Ovary (tissue), 9 donors: ENCODE measurements around the gene BRD7. TPM values are rescaled to one million over a fixed set of nuclear protein-coding genes. Genes with fewer than 3 reads are reported as not detected.

Experiments
- DNase-seq, 5 donors: peaks; one replicate each; pipeline ENCODE4 v3.0.0-alpha.2; 2019 to 2020
- H3K27ac ChIP-seq, 2 donors: fragments of 200-600 bp; one replicate each; pipeline versions ENCODE4 v1.5.1 to v1.8.0; 2019 to 2022
- H3K27me3 ChIP-seq: fragments of 200-600 bp; one replicate; pipeline ENCODE4 v1.8.0; 2022
- H3K36me3 ChIP-seq: fragments of 200-600 bp; sonication (generic); one replicate; pipeline ENCODE4 v1.5.1; 2019
- H3K4me1 ChIP-seq: one replicate; pipeline ENCODE4 v1.8.1; 2013; ENCODE audit warnings: mild to moderate bottlenecking, moderate library complexity; ENCODE audit not compliant: insufficient read depth
- H3K4me3 ChIP-seq: fragments of 200-600 bp; sonication (generic); one replicate; pipeline ENCODE4 v1.5.1; 2017
- H3K9me3 ChIP-seq, 2 donors: fragments of 200-600 bp in 1 of 2; sonication (generic) in 1 of 2; one replicate each; pipeline versions ENCODE4 v1.5.1 to v1.8.1; 2013 to 2019; ENCODE audit warnings: mild to moderate bottlenecking in 1 of 2, moderate library complexity in 1 of 2
- CTCF ChIP-seq, 3 donors: fragments of 450-650 bp in 2 of 3; fragments of 200-600 bp in 1 of 3; IDR thresholded peaks; one replicate each; pipeline versions ENCODE4 v1.5.1 to v1.8.0; 2016 to 2022; ENCODE audit warnings: antibody characterized with exemption in 3 of 3, mild to moderate bottlenecking in 1 of 3
- EP300 ChIP-seq: sonication (generic); formaldehyde crosslinking; IDR thresholded peaks from one replicate; pipeline ENCODE4 v1.6.1; 2017; ENCODE audit warnings: antibody characterized with exemption
- POLR2A ChIP-seq: fragments of 450-650 bp; IDR thresholded peaks from one replicate; pipeline ENCODE4 v1.6.1; 2017; ENCODE audit warnings: antibody characterized with exemption, mild to moderate bottlenecking, moderate library complexity
- WGBS, 3 donors: extraction: QIAGEN DNeasy Blood & Tissue Kit in 1 of 3; methylation state at CpG; one replicate each; pipeline versions ENCODE4 v1.1.5 to v1.1.7; 2013 to 2017; 5-methylcytosine and 5-hydroxymethylcytosine counted together
- intact Hi-C, 4 donors: fragments of 100-400 bp; cut with DNase I; formaldehyde crosslinking; loops; one replicate each; pipeline versions ENCODE4 v1.11.0 to v1.15.1; 2022 to 2023
- polyA plus RNA-seq, 2 donors: library from polyadenylated mRNA; stranded (reverse); fragments of 200-250 nt in 1 of 2; fragments of 350-450 nt in 1 of 2; fragmentation: Illumina TruSeq in 1 of 2; extraction: RNeasy Lipid Tissue Mini Kit (QIAGEN cat#74804) in 1 of 2; gene quantifications; one replicate each; pipeline ENCODE4 v1.2.3, GENCODE V29; 2013 to 2014
- total RNA-seq, 7 donors: library from RNA; depleted of rRNA in 2 of 7; stranded (reverse); fragments of >200 nt in 2 of 7; fragmentation: NEBNext Ultra II Directional in 3 of 7; extraction: Animal tissue kit (Norgen Biotek cat#: 25700) in 3 of 7; gene quantifications; one replicate each; pipeline versions ENCODE4 v1.1.0 to v1.2.4, GENCODE V29; 2016 to 2023
- donor health status: DM: no; HTN: no; CAD: no; lungs with moderate emphysema.
- donor health status: DM: no; HTN: no; CAD: no.
- donor health status: Bipolar disorder and iron deficiency.
- donor health status: DM: yes; HTN: yes; CAD: no.
- donor health status: DM: no; HTN: no; CAD: no.
- donor health status: DM: yes; HTN: yes; CAD: no.

BRD7 gene
- total and polyA plus RNA-seq, 9 donors: 30.0 to 75.1 (median 53.5) TPM

- intact Hi-C loops: no loop called here
- Histone ChIP-seq H3K9me3 (no peaks in the 10 kb centered on the region), H3K27me3 (no peaks in the 10 kb centered on the region), H3K27ac (no peak overlapping the region), H3K4me3 (no peak overlapping the region), H3K4me1 (no peaks in the 10 kb centered on the region), H3K36me3 (no peaks in the 10 kb centered on the region)
- 89 to 90% (median 89%) methylated on average over 8 of the region's 8 CpGs for WGBS, 3 donors
- TF ChIP-seq POLR2A: no peak
- no peak for DNase-seq
Observed at GRCh38 chr16:50335196-50335958, 33.4 kb downstream of the BRD7 start.

GRCh38 chr16:50334106-50334975 is 34.4 kb downstream of the BRD7 start:
- Histone ChIP-seq H3K36me3 (no peaks in the 10 kb centered on the region), H3K27me3 (no peaks in the 10 kb centered on the region), H3K4me1 (peaks cover 2% of the 10 kb centered on the region), H3K27ac (no peak overlapping the region), H3K9me3 (no peaks in the 10 kb centered on the region), H3K4me3 (no peak overlapping the region)
- no peak for TF ChIP-seq POLR2A
- TF ChIP-seq CTCF (IDR thresholded peaks at IDR 0.05): no peak
- TF ChIP-seq EP300: no peak
- DNase-seq: no peak
- WGBS, 3 donors: 79 to 84% (median 83%) methylated on average over 14 of the region's 14 CpGs
- intact Hi-C loops: no loop called here

DNA sequence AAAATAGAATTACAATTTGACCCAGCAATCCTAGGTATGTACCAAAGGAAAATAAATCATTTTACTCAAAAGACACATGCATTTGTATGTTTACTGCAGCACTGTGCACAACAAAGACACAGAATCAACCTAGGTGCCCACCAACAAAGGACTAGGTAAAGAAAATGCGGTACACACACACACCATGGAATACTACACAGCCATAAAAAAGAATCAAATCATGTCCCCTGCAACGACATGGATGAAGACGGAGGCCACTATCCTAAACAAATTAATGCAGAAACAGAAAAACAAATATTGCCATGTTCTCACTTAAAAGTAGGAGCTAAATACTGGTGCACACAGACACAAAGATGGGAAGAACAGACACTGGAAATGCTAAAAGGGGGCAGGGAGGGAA is 36.2 kb downstream of the BRD7 start:
- no peaks in the 10 kb centered on the region for H3K27me3 ChIP-seq
- DNase-seq: no peak
- WGBS, 3 donors: 94 to 99% (median 98%) methylated on average over 3 of the region's 3 CpGs
- H3K9me3 ChIP-seq: no peaks in the 10 kb centered on the region
- H3K4me1 ChIP-seq: peaks cover 3% of the 10 kb centered on the region
- no peak overlapping the region for H3K4me3 ChIP-seq
- intact Hi-C loops: no loop called here
- no peaks in the 10 kb centered on the region for H3K36me3 ChIP-seq
- no peak overlapping the region for H3K27ac ChIP-seq
- TF ChIP-seq EP300 (no peak), POLR2A (no peak), CTCF (IDR thresholded peaks at IDR 0.05) (no peak)

GRCh38 chr16:50331570-50331969 is 37.2 kb downstream of the BRD7 start:
- H3K4me3 ChIP-seq: no peak overlapping the region
- no peak for DNase-seq
- H3K27me3 ChIP-seq: no peaks in the 10 kb centered on the region
- intact Hi-C loops: no loop called here
- TF ChIP-seq POLR2A: no peak
- no peak for TF ChIP-seq CTCF (IDR thresholded peaks at IDR 0.05)
- no peak for TF ChIP-seq EP300
- WGBS, 3 donors: 68 to 96% (median 92%) methylated on average over 5 of the region's 5 CpGs
- no peaks in the 10 kb centered on the region for H3K36me3 ChIP-seq
- H3K27ac ChIP-seq: no peak overlapping the region
- peaks cover 3% of the 10 kb centered on the region for H3K4me1 ChIP-seq
- no peaks in the 10 kb centered on the region for H3K9me3 ChIP-seq
